ENCODE measurements around the gene ARF1. TPM values are rescaled to one million over a fixed set of nuclear protein-coding genes. Genes with fewer than 3 reads are reported as not detected.

Gene ARF1
- total and polyA plus RNA-seq, 9 donors: 109 to 313 (median 284) TPM

DNA sequence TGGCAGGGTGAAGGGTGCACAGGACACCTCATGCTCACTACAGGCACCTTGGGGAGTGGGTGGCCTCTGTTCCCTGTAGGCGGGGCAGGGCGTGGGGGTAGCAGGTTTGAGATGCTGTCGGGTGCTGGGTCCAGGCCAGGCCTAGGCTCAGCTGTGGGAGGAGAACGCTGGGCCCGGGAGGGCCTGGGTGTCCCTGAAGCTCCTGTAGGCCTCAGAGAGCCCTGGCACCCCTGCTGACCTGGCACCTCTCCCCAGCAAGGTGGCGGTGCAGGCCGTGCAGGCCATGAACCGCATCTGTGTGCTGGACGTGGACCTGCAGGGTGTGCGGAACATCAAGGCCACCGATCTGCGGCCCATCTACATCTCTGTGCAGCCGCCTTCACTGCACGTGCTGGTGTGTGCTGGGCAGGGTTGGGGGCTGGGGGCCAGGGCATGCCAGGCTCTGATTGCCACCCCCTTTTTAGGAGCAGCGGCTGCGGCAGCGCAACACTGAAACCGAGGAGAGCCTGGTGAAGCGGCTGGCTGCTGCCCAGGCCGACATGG lies 64.7 kb downstream of the ARF1 start:
- Histone ChIP-seq H3K36me3 (ENCODE audit: control insufficient read depth, insufficient read depth, low read length) (peaks cover 44% of the 10 kb centered on the region), H3K4me1 (ENCODE audit: control insufficient read depth, insufficient read depth, low read length) (peaks cover 74% of the 10 kb centered on the region), H3K9me3 (replicated peaks; ENCODE audit: control insufficient read depth, low read depth, low read length) (no peaks in the 10 kb centered on the region), H3K27ac (ENCODE audit: low read length) (no peak overlapping the region), H3K4me3 (ENCODE audit: low read length) (no peak overlapping the region), H3K27me3 (ENCODE audit: control insufficient read depth, insufficient read depth, low read length) (no peaks in the 10 kb centered on the region)
- 92% methylated on average over 20 of the region's 20 CpGs for WGBS (ENCODE audit: insufficient coverage)
- peak; percentile 3 for DNase-seq

DNA sequence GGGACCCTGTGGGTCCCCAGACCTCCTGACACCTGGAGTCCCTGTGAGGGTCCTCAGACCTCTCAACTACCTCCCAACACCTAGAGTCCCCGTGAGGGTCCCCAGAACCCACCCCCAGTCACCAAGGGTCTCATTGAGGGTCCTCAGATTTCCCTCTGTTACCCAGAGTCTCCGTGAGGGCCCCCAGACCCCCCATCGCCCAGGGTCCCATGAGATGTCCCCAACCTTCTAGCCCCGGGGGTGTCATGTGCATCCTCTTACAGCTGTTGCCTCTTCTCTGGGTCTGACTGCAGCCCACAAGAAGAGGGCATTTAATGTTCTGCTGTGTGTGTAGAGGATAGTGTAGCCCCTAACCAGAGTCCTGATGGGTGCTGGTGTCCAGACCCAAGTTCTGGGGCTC lies 65.3 kb downstream of the ARF1 start:
- Histone ChIP-seq H3K27ac (ENCODE audit: low read length) (no peak overlapping the region), H3K4me3 (ENCODE audit: low read length) (no peak overlapping the region), H3K36me3 (ENCODE audit: control insufficient read depth, insufficient read depth, low read length) (peaks cover 42% of the 10 kb centered on the region), H3K9me3 (replicated peaks; ENCODE audit: control insufficient read depth, low read depth, low read length) (no peaks in the 10 kb centered on the region), H3K27me3 (ENCODE audit: control insufficient read depth, insufficient read depth, low read length) (no peaks in the 10 kb centered on the region), H3K4me1 (ENCODE audit: control insufficient read depth, insufficient read depth, low read length) (peaks cover 68% of the 10 kb centered on the region)
- DNase-seq: peak; percentile 3
- 89% methylated on average over 2 of the region's 4 CpGs for WGBS (ENCODE audit: insufficient coverage)

GRCh38 chr1:228148196-228148861 lies 65.8 kb downstream of the ARF1 start:
- DNase-seq: peak; percentile 31
- H3K36me3 ChIP-seq (ENCODE audit: control insufficient read depth, insufficient read depth, low read length): peaks cover 42% of the 10 kb centered on the region
- no peaks in the 10 kb centered on the region for H3K9me3 ChIP-seq (replicated peaks; ENCODE audit: control insufficient read depth, low read depth, low read length)
- WGBS (ENCODE audit: insufficient coverage): 51% methylated on average over 6 of the region's 18 CpGs
- no peaks in the 10 kb centered on the region for H3K27me3 ChIP-seq (ENCODE audit: control insufficient read depth, insufficient read depth, low read length)
- H3K4me1 ChIP-seq (ENCODE audit: control insufficient read depth, insufficient read depth, low read length): peaks cover 62% of the 10 kb centered on the region
- no peak overlapping the region for H3K4me3 ChIP-seq (ENCODE audit: low read length)
- no peak overlapping the region for H3K27ac ChIP-seq (ENCODE audit: low read length)

Other genes starting within 250 kb of the ARF1 start
- 4.6 TPM for gene WNT9A, start 134.8 kb upstream of the ARF1 start, total RNA-seq
- gene WNT9A, start 134.8 kb upstream of the ARF1 start, polyA plus RNA-seq (ENCODE audit: insufficient read depth in 1 of 8, insufficient read length in 8 of 8, low replicate concordance in 1 of 8): 10 to 100 TPM in 1 of 8 donors, 1 to 10 TPM in 7; 5.2 to 10.2 (median 6.5) TPM
- gene WNT3A, start 75.7 kb upstream of the ARF1 start, total RNA-seq: not detected
- gene WNT3A, start 75.7 kb upstream of the ARF1 start, polyA plus RNA-seq (ENCODE audit: insufficient read depth in 1 of 8, insufficient read length in 8 of 8, low replicate concordance in 1 of 8): under 1 TPM in 1 of 8 donors, not detected in 7; 0.54 TPM
- 11.8 TPM for gene C1orf35, start 20.6 kb downstream of the ARF1 start, total RNA-seq
- 10 to 100 TPM; 12.8 to 15.1 (median 13.5) TPM for gene C1orf35, start 20.6 kb downstream of the ARF1 start, polyA plus RNA-seq (ENCODE audit: insufficient read depth in 1 of 8, insufficient read length in 8 of 8, low replicate concordance in 1 of 8)
- 49.4 TPM for gene MRPL55, start 26.6 kb downstream of the ARF1 start, total RNA-seq
- 10 to 100 TPM; 28.6 to 37.0 (median 32.3) TPM for gene MRPL55, start 26.6 kb downstream of the ARF1 start, polyA plus RNA-seq (ENCODE audit: insufficient read depth in 1 of 8, insufficient read length in 8 of 8, low replicate concordance in 1 of 8)
- 170 TPM for gene GUK1, start 57.6 kb downstream of the ARF1 start, total RNA-seq
- gene GUK1, start 57.6 kb downstream of the ARF1 start, polyA plus RNA-seq (ENCODE audit: insufficient read depth in 1 of 8, insufficient read length in 8 of 8, low replicate concordance in 1 of 8): 100 to 1,000 TPM; 137 to 180 (median 169) TPM
- 1.6 TPM for gene GJC2, start 67.2 kb downstream of the ARF1 start, total RNA-seq
- 1 to 10 TPM in 7 of 8 donors, under 1 TPM in 1; 0.94 to 1.5 (median 1.3) TPM for gene GJC2, start 67.2 kb downstream of the ARF1 start, polyA plus RNA-seq (ENCODE audit: insufficient read depth in 1 of 8, insufficient read length in 8 of 8, low replicate concordance in 1 of 8)
- 5.2 TPM for gene IBA57, start 83.1 kb downstream of the ARF1 start, total RNA-seq
- 1 to 10 TPM; 3.2 to 5.6 (median 4.5) TPM for gene IBA57, start 83.1 kb downstream of the ARF1 start, polyA plus RNA-seq (ENCODE audit: insufficient read depth in 1 of 8, insufficient read length in 8 of 8, low replicate concordance in 1 of 8)
- 224 TPM for gene OBSCN, start 125.3 kb downstream of the ARF1 start, total RNA-seq
- gene OBSCN, start 125.3 kb downstream of the ARF1 start, polyA plus RNA-seq (ENCODE audit: insufficient read depth in 1 of 8, insufficient read length in 8 of 8, low replicate concordance in 1 of 8): 100 to 1,000 TPM; 184 to 401 (median 312) TPM

Data from muscle of leg (tissue), 11 donors.